ENCODE results near the gene AKR1A1. TPM values are rescaled to one million over a fixed set of nuclear protein-coding genes. Genes with fewer than 3 reads are reported as not detected.

AKR1A1 gene
- 123 and 147 TPM in 2 replicates for total RNA-seq

GRCh38 chr1:45550401-45551351, at the start of gene AKR1A1:
TSS of gene AKR1A1 (plus strand) at chr1:45550826. CDS start at chr1:45561795, 10,969 bp downstream.

GRCh38 chr1:45521413-45522323, 29.0 kb upstream of the AKR1A1 start, which contains the start of gene PRDX1:
TSS of gene PRDX1 (minus strand) at chr1:45521884. CDS start at chr1:45519043, 2,841 bp downstream.

GRCh38 chr1:45583666-45584350, 33.2 kb downstream of the AKR1A1 start, which contains the start of gene NASP:
TSS of gene NASP (plus strand) at chr1:45584041. CDS start at chr1:45584147, 106 bp downstream.

Other genes starting within 250 kb of the AKR1A1 start
- 3.4 and 5.2 TPM in 2 replicates for gene HPDL, start 223.9 kb upstream of the AKR1A1 start, total RNA-seq
- 7.6 and 14.4 TPM in 2 replicates for gene TOE1, start 210.7 kb upstream of the AKR1A1 start, total RNA-seq
- gene MUTYH, start 210.4 kb upstream of the AKR1A1 start, total RNA-seq, result 16.7 and 25.9 TPM in 2 replicates
- gene TESK2, start 59.7 kb upstream of the AKR1A1 start, total RNA-seq, result 0.53 and 2.0 TPM in 2 replicates
- gene CCDC163, start 50.8 kb upstream of the AKR1A1 start, total RNA-seq, result 3.5 and 5.8 TPM in 2 replicates
- gene MMACHC, start 50.5 kb upstream of the AKR1A1 start, total RNA-seq, result 4.0 and 11.3 TPM in 2 replicates
- gene PRDX1, start 28.9 kb upstream of the AKR1A1 start, total RNA-seq, result 677 and 840 TPM in 2 replicates
- gene NASP, start 33.2 kb downstream of the AKR1A1 start, total RNA-seq, result 34.3 and 54.8 TPM in 2 replicates
- gene CCDC17, start 73.2 kb downstream of the AKR1A1 start, total RNA-seq, result under 0.01 and 0.86 TPM in 2 replicates
- gene GPBP1L1, start 135.7 kb downstream of the AKR1A1 start, total RNA-seq, result 77.3 and 125 TPM in 2 replicates
- gene TMEM69, start 137.4 kb downstream of the AKR1A1 start, total RNA-seq, result 21.9 and 32.1 TPM in 2 replicates
- 9.5 and 14.2 TPM in 2 replicates for gene IPP, start 199.8 kb downstream of the AKR1A1 start, total RNA-seq

All from myometrial cell (primary cell).